Caco-2 (cell line): ENCODE data around the gene MYO16. TPM values are rescaled to one million over a fixed set of nuclear protein-coding genes. Genes with fewer than 3 reads are reported as not detected.

Experiments used
- BruUV-seq: library from RNA; stranded (reverse); fragments of 400-500 nt; replicated peaks from 2 replicates; lab custom pipeline; 2021; lab: Mats Ljungman, UMichigan
- CTCF ChIA-PET: fragments of 300-600 bp; sonication (Branson Sonifier 250); formaldehyde crosslinking; loops from one replicate; lab custom pipeline; 2022; ENCODE audit warnings: antibody characterized with exemption; lab: Charles Lee
- POLR2A ChIA-PET: fragments of 300-600 bp; sonication (Branson Sonifier 250); formaldehyde crosslinking; loops from one replicate; lab custom pipeline; 2022; ENCODE audit warnings: antibody characterized with exemption; lab: Charles Lee
- DNase-seq, 2 experiments: peaks; one replicate each; pipeline versions ENCODE4 v3.0.0 to v3.0.0-alpha.2; 2020 to 2022
- H3K27me3 ChIP-seq: replicated peaks from 2 replicates; pipeline ENCODE4 v1.6.0; 2011; ENCODE audit warnings: low read length; ENCODE audit not compliant: control insufficient read depth, insufficient read depth
- H3K36me3 ChIP-seq: 2 replicates; pipeline ENCODE4 v1.5.1; 2011; ENCODE audit warnings: low read length; ENCODE audit not compliant: control insufficient read depth, insufficient read depth
- H3K4me1 ChIP-seq: fragments of 250-450 bp; sonication (Bioruptor Pico); 2 replicates; pipeline ENCODE4 v1.5.1; 2020; ENCODE audit warnings: mild to moderate bottlenecking
- H3K4me3 ChIP-seq: 2 replicates; pipeline ENCODE4 v1.5.1; 2011; ENCODE audit warnings: low read depth, mild to moderate bottlenecking, control low read depth, low read length
- H3K9me3 ChIP-seq: fragments of 250-450 bp; sonication (Bioruptor Pico); 2 replicates; pipeline ENCODE4 v1.5.1; 2020; ENCODE audit warnings: mild to moderate bottlenecking, moderate library complexity
- H3K27ac Mint-ChIP-seq: one replicate; pipeline ENCODE4 v1.8.0; 2022; ENCODE audit warnings: mixed read lengths; ENCODE audit not compliant: unreplicated experiment
- H3K27me3 Mint-ChIP-seq: one replicate; pipeline ENCODE4 v1.8.0; 2022; ENCODE audit warnings: mixed read lengths; ENCODE audit not compliant: insufficient read depth, unreplicated experiment
- H3K36me3 Mint-ChIP-seq: one replicate; pipeline ENCODE4 v1.8.0; 2022; ENCODE audit warnings: mild to moderate bottlenecking, mixed read lengths; ENCODE audit not compliant: insufficient read depth, unreplicated experiment
- H3K4me1 Mint-ChIP-seq: one replicate; pipeline ENCODE4 v1.8.0; 2022; ENCODE audit warnings: low read depth, mixed read lengths; ENCODE audit not compliant: unreplicated experiment
- H3K4me3 Mint-ChIP-seq: one replicate; pipeline ENCODE4 v1.8.0; 2022; ENCODE audit warnings: mild to moderate bottlenecking, moderate library complexity, mixed read lengths; ENCODE audit not compliant: unreplicated experiment
- H3K9me3 Mint-ChIP-seq: one replicate; pipeline ENCODE4 v1.8.0; 2022; ENCODE audit warnings: mixed read lengths; ENCODE audit not compliant: unreplicated experiment
- intact Hi-C: fragments of 100-400 bp; cut with micrococcal nuclease; formaldehyde crosslinking; loops from one replicate; pipeline ENCODE4 v1.10.0; 2022; ENCODE audit not compliant: unreplicated experiment
- total RNA-seq: library from RNA; stranded (reverse); gene quantifications from 2 replicates; pipeline ENCODE4 v1.2.3, GENCODE V29; 2022
- TF ChIP-seq, protein P1 (sequence below), 2 experiments: fragments of 200-600 bp in 1 of 2; IDR thresholded peaks; 1 replicate in 1 of 2; 2 replicates in 1 of 2; pipeline versions ENCODE4 v1.5.1 to v1.8.0; 2011 to 2022; ENCODE audit warnings: antibody characterized with exemption in 1 of 2, control low read depth in 1 of 2, inconsistent platforms in 1 of 2, low read depth in 1 of 2, low read length in 1 of 2, mild to moderate bottlenecking in 1 of 2, moderate library complexity in 1 of 2; ENCODE audit not compliant: insufficient read depth in 1 of 2, severe bottlenecking in 1 of 2, unreplicated experiment in 1 of 2

Gene MYO16
- total RNA-seq, 1 experiment from 2014 or later = not detected

DNA sequence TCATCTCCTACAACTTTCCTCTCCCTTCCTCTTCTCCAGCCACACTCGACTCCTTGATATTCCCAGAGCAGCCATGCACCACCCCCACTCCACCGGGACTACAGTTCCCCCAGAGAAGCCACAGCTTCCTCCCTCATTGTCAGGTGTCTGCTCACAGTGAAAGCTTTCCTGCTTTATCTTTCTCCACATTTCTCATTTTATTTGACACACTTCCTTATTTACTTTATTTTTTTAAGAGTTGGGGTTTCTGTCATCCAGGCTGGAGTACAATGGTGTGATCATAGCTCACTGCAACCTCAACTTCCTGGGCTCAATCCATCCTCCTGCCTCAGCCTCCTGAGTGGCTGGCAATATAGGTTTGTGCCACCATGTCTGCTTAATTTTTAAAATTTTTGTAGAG lies 464.6 kb downstream of the MYO16 start:
- TF ChIP-seq, protein P1, sequence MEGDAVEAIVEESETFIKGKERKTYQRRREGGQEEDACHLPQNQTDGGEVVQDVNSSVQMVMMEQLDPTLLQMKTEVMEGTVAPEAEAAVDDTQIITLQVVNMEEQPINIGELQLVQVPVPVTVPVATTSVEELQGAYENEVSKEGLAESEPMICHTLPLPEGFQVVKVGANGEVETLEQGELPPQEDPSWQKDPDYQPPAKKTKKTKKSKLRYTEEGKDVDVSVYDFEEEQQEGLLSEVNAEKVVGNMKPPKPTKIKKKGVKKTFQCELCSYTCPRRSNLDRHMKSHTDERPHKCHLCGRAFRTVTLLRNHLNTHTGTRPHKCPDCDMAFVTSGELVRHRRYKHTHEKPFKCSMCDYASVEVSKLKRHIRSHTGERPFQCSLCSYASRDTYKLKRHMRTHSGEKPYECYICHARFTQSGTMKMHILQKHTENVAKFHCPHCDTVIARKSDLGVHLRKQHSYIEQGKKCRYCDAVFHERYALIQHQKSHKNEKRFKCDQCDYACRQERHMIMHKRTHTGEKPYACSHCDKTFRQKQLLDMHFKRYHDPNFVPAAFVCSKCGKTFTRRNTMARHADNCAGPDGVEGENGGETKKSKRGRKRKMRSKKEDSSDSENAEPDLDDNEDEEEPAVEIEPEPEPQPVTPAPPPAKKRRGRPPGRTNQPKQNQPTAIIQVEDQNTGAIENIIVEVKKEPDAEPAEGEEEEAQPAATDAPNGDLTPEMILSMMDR (IDR thresholded peaks at IDR 0.05; ENCODE audit: insufficient read depth in 1 of 2, low read depth in 1 of 2, low read length in 1 of 2, severe bottlenecking in 1 of 2, unreplicated experiment in 1 of 2) = no peak
- no peak overlapping the region for H3K4me3 ChIP-seq
- H3K9me3 ChIP-seq = 0 out of 2 replicates have a peak, but pooled peaks cover 5% of the 10 kb centered on the region
- POLR2A ChIA-PET = no interaction called here
- Mint-ChIP-seq H3K27ac (no peak overlapping the region), H3K4me1 (no peaks in the 10 kb centered on the region), H3K4me3 (no peak overlapping the region), H3K9me3 (no peaks in the 10 kb centered on the region), H3K27me3 (peaks cover 16% of the 10 kb centered on the region), H3K36me3 (no peaks in the 10 kb centered on the region)
- no peaks in the 10 kb centered on the region for H3K36me3 ChIP-seq
- DNase-seq = no peak
- no peaks in the 10 kb centered on the region for H3K4me1 ChIP-seq
- CTCF ChIA-PET = no interaction called here
- intact Hi-C loops = no loop called here
- BruUV-seq = no TSS peak
- peaks cover 1% of the 10 kb centered on the region; the same call in 1 of the 2 replicates for H3K27me3 ChIP-seq

DNA sequence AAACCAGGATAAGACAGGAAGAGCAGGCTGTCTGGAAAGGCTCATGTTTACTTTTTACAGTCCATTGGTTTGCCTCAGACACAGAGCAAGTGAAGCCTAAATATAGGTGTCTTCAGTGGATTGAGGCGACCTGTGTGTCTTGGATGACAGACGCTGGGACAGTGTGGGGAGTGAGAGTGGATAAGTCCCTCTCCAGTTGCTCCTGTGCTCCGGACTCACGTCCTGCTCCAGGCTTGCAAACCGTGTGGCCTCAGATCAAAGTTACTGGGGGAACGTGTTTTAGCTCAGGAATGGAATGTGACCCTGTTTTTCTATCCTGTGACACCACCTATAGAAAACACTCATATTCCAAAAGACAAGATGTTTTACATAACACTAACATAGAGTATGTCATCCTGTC lies 465.7 kb downstream of the MYO16 start:
- POLR2A ChIA-PET = no interaction called here
- Mint-ChIP-seq H3K27ac (no peak overlapping the region), H3K36me3 (no peaks in the 10 kb centered on the region), H3K27me3 (peaks cover 18% of the 10 kb centered on the region), H3K9me3 (no peaks in the 10 kb centered on the region), H3K4me1 (no peaks in the 10 kb centered on the region), H3K4me3 (no peak overlapping the region)
- H3K4me3 ChIP-seq = no peak overlapping the region
- TF ChIP-seq, protein P1 (IDR thresholded peaks at IDR 0.05; ENCODE audit: insufficient read depth in 1 of 2, low read depth in 1 of 2, low read length in 1 of 2, severe bottlenecking in 1 of 2, unreplicated experiment in 1 of 2) = no peak
- 0 out of 2 replicates have a peak, but pooled peaks cover 5% of the 10 kb centered on the region for H3K9me3 ChIP-seq
- H3K4me1 ChIP-seq = no peaks in the 10 kb centered on the region
- intact Hi-C loops = no loop called here
- H3K36me3 ChIP-seq = no peaks in the 10 kb centered on the region
- no TSS peak for BruUV-seq
- CTCF ChIA-PET = no interaction called here
- no peak for DNase-seq
- H3K27me3 ChIP-seq = no peaks in the 10 kb centered on the region; the same call in 1 of the 2 replicates

DNA sequence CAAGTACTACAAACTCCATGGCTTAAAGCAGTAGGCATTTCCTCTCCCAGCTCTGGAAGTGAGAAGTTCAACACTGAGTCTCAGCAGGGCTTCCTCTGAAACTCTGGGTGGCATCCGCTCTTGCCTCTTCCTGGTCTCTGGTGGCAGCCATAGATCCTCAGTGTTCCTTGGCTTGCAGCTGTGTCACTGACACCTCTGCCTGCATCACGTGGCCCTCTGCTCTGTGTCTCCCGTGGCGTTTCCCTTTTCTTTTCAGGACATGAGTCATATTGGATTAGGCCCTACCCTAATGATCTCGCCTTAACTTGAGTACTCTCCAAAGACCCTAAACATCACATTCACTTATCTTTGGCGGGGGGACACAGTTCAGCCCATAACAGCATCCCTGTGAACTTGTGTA lies 466.7 kb downstream of the MYO16 start:
- intact Hi-C loops = no loop called here
- TF ChIP-seq, protein P1 (IDR thresholded peaks at IDR 0.05; ENCODE audit: insufficient read depth in 1 of 2, low read depth in 1 of 2, low read length in 1 of 2, severe bottlenecking in 1 of 2, unreplicated experiment in 1 of 2) = no peak
- Mint-ChIP-seq H3K27ac (no peak overlapping the region), H3K4me1 (no peaks in the 10 kb centered on the region), H3K4me3 (no peak overlapping the region), H3K9me3 (no peaks in the 10 kb centered on the region), H3K36me3 (no peaks in the 10 kb centered on the region), H3K27me3 (peaks cover 11% of the 10 kb centered on the region)
- Histone ChIP-seq H3K4me1 (no peaks in the 10 kb centered on the region), H3K36me3 (no peaks in the 10 kb centered on the region), H3K27me3 (no peaks in the 10 kb centered on the region), H3K9me3 (0 out of 2 replicates have a peak, but pooled peaks cover 5% of the 10 kb centered on the region), H3K4me3 (no peak overlapping the region)
- BruUV-seq = no TSS peak
- no peak for DNase-seq
- POLR2A ChIA-PET = no interaction called here
- CTCF ChIA-PET = interaction anchor here (0.5 kb wide), 1 partner anchor 105 kb away, joined by 3 read pairs; no protein-coding TSS in a partner anchor
